BLaER1 (cell line): ENCODE results near the gene SH3PXD2A.
"Not testable (repeated sequence)": the region's sequence is repeated elsewhere in the genome, so short reads cannot be mapped to it uniquely, and the experiment has no call there.

Experiments
- H3K27ac ChIP-seq: shearing (Covaris generic); formaldehyde crosslinking; 2 replicates; pipeline ENCODE4 v1.8.1; 2022
- H3K27me3 ChIP-seq: shearing (Covaris generic); formaldehyde crosslinking; 2 replicates; pipeline ENCODE4 v1.8.1; 2022
- H3K36me3 ChIP-seq: shearing (Covaris generic); formaldehyde crosslinking; 2 replicates; pipeline ENCODE4 v1.8.1; 2022
- H3K4me1 ChIP-seq: shearing (Covaris generic); formaldehyde crosslinking; 2 replicates; pipeline ENCODE4 v1.8.1; 2022
- H3K4me2 ChIP-seq: shearing (Covaris generic); formaldehyde crosslinking; 2 replicates; pipeline ENCODE4 v1.8.1; 2022
- H3K4me3 ChIP-seq: shearing (Covaris generic); formaldehyde crosslinking; 2 replicates; pipeline ENCODE4 v1.8.1; 2022
- H3K9ac ChIP-seq: shearing (Covaris generic); formaldehyde crosslinking; 2 replicates; pipeline ENCODE4 v1.8.1; 2022
- H3K9me3 ChIP-seq: shearing (Covaris generic); formaldehyde crosslinking; 2 replicates; pipeline ENCODE4 v1.8.1; 2022
- H4K20me1 ChIP-seq: shearing (Covaris generic); formaldehyde crosslinking; 2 replicates; pipeline ENCODE4 v1.8.1; 2022
- Cebpa-rat ChIP-seq: shearing (Covaris generic); IDR thresholded peaks from 2 replicates; pipeline ENCODE4 v1.8.1; 2022

The SH3PXD2A gene

DNA sequence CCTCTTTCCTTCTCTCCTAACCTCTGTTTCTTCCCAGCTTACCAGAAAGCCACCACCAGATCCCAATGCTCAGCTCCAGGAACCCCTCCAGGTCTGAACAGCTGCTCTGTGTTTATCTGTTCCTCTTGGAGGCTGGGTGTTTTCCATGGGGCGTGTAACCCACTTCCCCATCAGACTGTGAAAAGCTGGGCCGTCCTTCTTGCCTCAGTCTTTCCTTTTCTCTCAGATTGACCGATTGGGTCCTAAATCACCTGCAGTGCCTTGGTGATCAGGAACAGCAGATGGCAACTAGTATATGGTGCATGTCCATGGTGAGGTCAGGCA lies 4.8 kb downstream of the SH3PXD2A start:
- Histone ChIP-seq H3K4me2 (peak overlapping the region; percentile 86), H4K20me1 (peaks cover 90% of the 10 kb centered on the region), H3K36me3 (peaks cover 37% of the 10 kb centered on the region), H3K9me3 (no peaks in the 10 kb centered on the region), H3K27ac (peak overlapping the region; percentile 60), H3K27me3 (no peaks in the 10 kb centered on the region), H3K4me1 (peaks cover 85% of the 10 kb centered on the region), H3K9ac (no peak overlapping the region), H3K4me3 (no peak overlapping the region)
- no peak for TF ChIP-seq Cebpa-rat

DNA sequence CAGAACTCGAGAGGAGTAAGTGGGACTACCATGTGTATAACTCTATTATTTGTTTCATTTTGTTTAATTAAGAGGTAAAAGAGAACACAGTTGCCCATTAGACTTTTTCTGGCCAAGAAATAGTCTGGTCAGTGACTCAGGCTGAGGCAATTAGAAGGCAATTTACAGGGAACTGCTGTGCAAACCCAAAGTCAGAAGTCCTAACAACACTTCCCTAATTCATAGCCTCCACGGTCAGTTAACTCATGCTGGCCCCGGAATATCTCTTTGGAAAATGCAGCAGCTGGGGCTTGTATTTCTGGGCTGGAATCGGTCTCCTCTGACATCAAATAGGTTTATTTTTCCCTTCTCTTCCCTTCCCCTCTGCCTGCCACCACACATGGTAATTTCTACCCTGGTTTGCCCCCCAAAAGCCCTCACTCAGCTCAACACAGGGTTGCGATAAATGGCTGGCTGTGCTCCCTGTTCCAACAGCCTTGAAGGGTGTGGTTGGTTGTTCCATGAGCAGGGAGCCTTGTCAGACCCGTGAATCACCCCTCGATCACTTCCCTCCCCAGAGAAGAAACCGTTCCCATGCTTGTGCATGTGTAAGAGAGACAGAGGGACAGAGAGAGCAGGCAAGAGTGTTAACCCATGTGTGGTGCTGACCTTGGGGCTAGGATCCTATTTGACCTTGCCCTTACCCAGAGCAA lies 5.3 kb downstream of the SH3PXD2A start:
- H4K20me1 ChIP-seq, result peaks cover 94% of the 10 kb centered on the region

GRCh38 chr10:103849212-103849877 lies 6.0 kb downstream of the SH3PXD2A start:
- H3K27ac ChIP-seq, result peak overlapping the region; percentile 60; the same call in 1 of the 2 replicates
- H4K20me1 ChIP-seq, result peaks cover 99% of the 10 kb centered on the region
- H3K36me3 ChIP-seq, result peaks cover 37% of the 10 kb centered on the region
- H3K9ac ChIP-seq, result no peak overlapping the region
- no peaks in the 10 kb centered on the region for H3K9me3 ChIP-seq
- H3K4me2 ChIP-seq, result peak overlapping the region; percentile 86; the same call in 1 of the 2 replicates
- H3K27me3 ChIP-seq, result no peaks in the 10 kb centered on the region
- no peak for TF ChIP-seq Cebpa-rat
- no peak overlapping the region for H3K4me3 ChIP-seq
- peaks cover 97% of the 10 kb centered on the region for H3K4me1 ChIP-seq

More for the DNA sequence above, 5.3 kb downstream of the SH3PXD2A start:
- H3K4me1 ChIP-seq, result peaks cover 90% of the 10 kb centered on the region
- H3K9ac ChIP-seq, result no peak overlapping the region
- H3K4me2 ChIP-seq, result peak overlapping the region; percentile 86
- peaks cover 37% of the 10 kb centered on the region for H3K36me3 ChIP-seq
- no peak overlapping the region for H3K4me3 ChIP-seq
- H3K27ac ChIP-seq, result peak overlapping the region; percentile 60
- H3K27me3 ChIP-seq, result no peaks in the 10 kb centered on the region
- TF ChIP-seq Cebpa-rat, result no peak
- H3K9me3 ChIP-seq, result no peaks in the 10 kb centered on the region

DNA sequence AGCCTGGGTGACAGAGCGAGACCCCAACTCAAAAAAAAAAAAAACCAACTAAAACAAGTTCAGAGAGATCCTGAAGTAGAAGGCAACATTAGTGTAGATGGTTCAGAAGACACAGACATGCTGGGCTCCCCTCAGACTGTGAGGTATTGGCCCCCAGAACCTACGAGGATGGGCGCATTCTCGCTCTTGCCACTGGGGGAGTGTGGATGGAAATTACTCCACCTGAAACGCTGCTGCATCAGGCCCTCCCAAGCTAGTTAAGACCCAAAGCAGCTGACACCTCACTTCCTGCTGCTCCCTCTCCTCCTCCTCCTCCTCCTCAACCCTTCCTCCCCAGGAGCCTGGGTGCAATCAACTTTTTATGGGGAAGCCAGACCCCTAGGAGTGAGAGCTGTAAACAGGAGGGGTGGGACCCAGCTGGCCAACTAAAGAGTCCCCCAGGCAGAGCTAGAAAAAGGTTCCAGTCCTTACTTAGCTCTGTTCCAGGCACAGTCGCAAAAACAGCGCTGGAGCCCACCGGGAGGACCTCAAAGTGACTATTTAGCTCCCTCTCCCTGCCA lies 7.4 kb downstream of the SH3PXD2A start:
- no peaks in the 10 kb centered on the region for H3K9me3 ChIP-seq
- no peak for TF ChIP-seq Cebpa-rat
- peak overlapping the region; percentile 86 for H3K4me2 ChIP-seq
- no peaks in the 10 kb centered on the region for H3K27me3 ChIP-seq
- H3K27ac ChIP-seq, result peak overlapping the region; percentile 35; the same call in 1 of the 2 replicates
- H3K36me3 ChIP-seq, result peaks cover 37% of the 10 kb centered on the region
- peaks cover 100% of the 10 kb centered on the region for H3K4me1 ChIP-seq
- H4K20me1 ChIP-seq, result peaks cover 99% of the 10 kb centered on the region
- no peak overlapping the region for H3K9ac ChIP-seq
- no peak overlapping the region for H3K4me3 ChIP-seq

- no peaks in the 10 kb centered on the region for H3K27me3 ChIP-seq
- peaks cover 95% of the 10 kb centered on the region for H4K20me1 ChIP-seq
- H3K9ac ChIP-seq, result no peak overlapping the region
- no peaks in the 10 kb centered on the region for H3K9me3 ChIP-seq
- H3K4me1 ChIP-seq, result peaks cover 100% of the 10 kb centered on the region
- peak overlapping the region; percentile 84; the same call in 1 of the 2 replicates for H3K4me2 ChIP-seq
- no peak overlapping the region for H3K27ac ChIP-seq
- peaks cover 34% of the 10 kb centered on the region for H3K36me3 ChIP-seq
- no peak overlapping the region for H3K4me3 ChIP-seq
- TF ChIP-seq Cebpa-rat, result no peak
These were observed 8.0 kb downstream of the SH3PXD2A start for GRCh38 chr10:103847346-103847745.

DNA sequence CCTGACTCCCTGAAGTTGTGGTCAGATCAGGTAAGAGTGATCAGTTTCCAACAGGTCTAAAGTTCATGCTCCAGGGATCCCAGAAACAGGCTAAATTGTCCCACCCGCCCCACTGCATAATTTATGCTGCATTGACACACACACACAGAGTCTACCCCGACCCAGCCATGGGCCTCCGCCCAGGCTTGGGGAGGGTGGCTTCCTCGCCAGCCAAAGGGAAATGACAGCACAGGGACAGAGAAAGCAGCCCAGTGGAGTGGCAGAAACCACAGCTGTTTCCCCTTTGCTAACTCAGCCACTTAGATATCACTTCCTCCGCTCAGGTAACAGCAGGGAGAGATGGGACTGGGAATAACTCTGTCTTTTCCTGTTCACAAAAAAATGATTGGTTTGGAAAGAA lies 9.4 kb downstream of the SH3PXD2A start:
- H3K27me3 ChIP-seq, result no peaks in the 10 kb centered on the region
- peaks cover 98% of the 10 kb centered on the region for H3K4me1 ChIP-seq
- peaks cover 87% of the 10 kb centered on the region for H4K20me1 ChIP-seq
- H3K4me3 ChIP-seq, result peak overlapping the region; percentile 34; the same call in 1 of the 2 replicates
- no peak for TF ChIP-seq Cebpa-rat
- peak overlapping the region; percentile 84 for H3K4me2 ChIP-seq
- peak overlapping the region; percentile 51; the same call in 1 of the 2 replicates for H3K27ac ChIP-seq
- peaks cover 29% of the 10 kb centered on the region for H3K36me3 ChIP-seq
- H3K9ac ChIP-seq, result peak overlapping the region; percentile 30; the same call in 1 of the 2 replicates
- no peaks in the 10 kb centered on the region for H3K9me3 ChIP-seq

DNA sequence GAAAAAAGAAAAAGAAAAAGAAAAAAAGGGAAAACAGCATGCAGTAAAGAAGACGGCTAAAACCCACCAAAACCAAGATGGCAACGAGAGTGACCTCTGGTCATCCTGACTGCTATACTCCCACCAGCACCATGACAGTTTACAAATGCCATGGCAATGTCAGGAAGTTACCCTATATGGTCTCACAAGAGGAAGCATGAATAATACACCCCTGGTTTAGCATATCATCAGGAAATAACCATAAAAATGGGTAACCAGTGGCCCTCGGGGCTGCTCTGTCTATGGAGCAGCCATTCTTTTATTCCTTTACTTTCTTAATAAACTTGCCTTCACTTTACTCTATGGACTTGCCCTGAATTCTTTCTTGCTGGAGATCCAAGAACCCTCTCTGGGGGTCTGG lies 10.0 kb downstream of the SH3PXD2A start:
- Histone ChIP-seq H3K27ac (peak overlapping the region; percentile 51; the same call in 1 of the 2 replicates), H3K9ac (0 out of 2 replicates have a peak overlapping the region, but pooled peaks have one; percentile 8), H3K36me3 (peaks cover 22% of the 10 kb centered on the region), H4K20me1 (peaks cover 87% of the 10 kb centered on the region), H3K4me2 (peak overlapping the region; percentile 84), H3K4me3 (peak overlapping the region; percentile 34; the same call in 1 of the 2 replicates), H3K4me1 (peaks cover 98% of the 10 kb centered on the region)
- H3K9me3 ChIP-seq, H3K27me3 ChIP-seq: not testable (repeated sequence)

GRCh38 chr10:103843854-103844570 lies 11.4 kb downstream of the SH3PXD2A start:
- H3K4me2 ChIP-seq, result peak overlapping the region; percentile 84
- H3K4me1 ChIP-seq, result peaks cover 98% of the 10 kb centered on the region
- no peak for TF ChIP-seq Cebpa-rat
- peaks cover 9% of the 10 kb centered on the region for H3K36me3 ChIP-seq
- no peaks in the 10 kb centered on the region for H3K27me3 ChIP-seq
- H3K9ac ChIP-seq, result no peak overlapping the region; the same call in 1 of the 2 replicates
- peaks cover 77% of the 10 kb centered on the region for H4K20me1 ChIP-seq
- peak overlapping the region; percentile 28 for H3K27ac ChIP-seq
- H3K4me3 ChIP-seq, result no peak overlapping the region
- no peaks in the 10 kb centered on the region for H3K9me3 ChIP-seq

DNA sequence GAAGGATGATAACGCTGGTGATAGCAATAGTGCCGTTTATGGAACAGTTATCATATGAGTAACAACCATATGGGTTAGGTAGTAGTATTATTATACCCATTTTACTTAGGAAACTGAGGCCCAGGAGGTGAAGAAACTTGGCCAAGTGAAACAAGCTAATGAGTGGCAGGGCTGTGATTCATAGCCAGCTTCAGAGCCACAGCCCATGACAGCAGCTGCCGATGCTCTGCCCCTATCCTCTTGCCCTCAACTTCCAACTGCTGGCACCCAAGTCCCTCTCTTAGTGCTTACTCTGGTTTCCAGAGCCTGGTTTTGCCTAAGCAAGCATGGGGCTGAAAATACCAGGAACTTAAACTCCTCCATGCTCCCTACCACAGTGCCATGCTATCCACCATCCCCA lies 12.3 kb downstream of the SH3PXD2A start:
- Histone ChIP-seq H3K4me1 (peaks cover 98% of the 10 kb centered on the region), H4K20me1 (peaks cover 77% of the 10 kb centered on the region), H3K4me2 (peak overlapping the region; percentile 84), H3K9ac (no peak overlapping the region), H3K9me3 (no peaks in the 10 kb centered on the region), H3K36me3 (peaks cover 7% of the 10 kb centered on the region; the same call in 1 of the 2 replicates), H3K27me3 (no peaks in the 10 kb centered on the region), H3K4me3 (no peak overlapping the region), H3K27ac (no peak overlapping the region)
- TF ChIP-seq Cebpa-rat, result no peak
